ENCODE results near the gene ZNF580. TPM values are rescaled to one million over a fixed set of nuclear protein-coding genes. Genes with fewer than 3 reads are reported as not detected.

The ZNF580 gene
- total and polyA plus RNA-seq, 2 of the 13 experiments (the other 11 are each of a cell fraction or from before 2014, with no cell fraction given) = 4.4 to 6.0 TPM

DNA sequence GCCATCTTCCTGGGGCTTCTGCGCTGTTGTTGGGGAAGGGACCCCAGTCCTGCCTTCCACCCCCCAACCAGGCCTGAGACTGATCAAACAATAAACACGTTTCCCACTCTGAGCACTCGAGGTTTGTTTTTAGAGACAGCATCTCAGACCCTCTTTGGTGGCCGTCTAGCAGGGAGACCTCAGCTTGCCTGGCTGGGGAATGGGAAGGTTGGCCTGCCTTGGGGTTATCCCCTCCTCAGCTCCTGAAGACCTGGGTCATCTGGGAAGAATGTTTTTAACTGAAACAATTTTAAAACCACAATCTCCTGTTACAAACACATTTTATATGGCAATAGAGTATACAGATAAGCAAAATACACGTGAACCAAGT, 4.7 kb downstream of the ZNF580 start:
- H3K4me3 ChIP-seq (replicated peaks in 1 of 3; ENCODE audit: insufficient read depth in 1 of 3, low read depth in 2 of 3, low read length in 3 of 3) = peak overlapping the region in 2 of 3 experiments; percentile 92; a peak in 2 of 6 replicates
- H3K9ac ChIP-seq (ENCODE audit: insufficient read depth, low read depth, low read length) = peak overlapping the region; percentile 44; the same call in 1 of the 2 replicates
- H3K27ac ChIP-seq (ENCODE audit: extremely low read length, insufficient read depth, low read length) = no peak overlapping the region
- CTCF ChIA-PET (ENCODE audit: low intra/inter-chr PET ratio, low total read pairs) = interaction anchor here (1.1 kb wide), 1 partner anchor 8 kb away, joined by 3 read pairs; no protein-coding TSS in a partner anchor
- no peak for DNase-seq (ENCODE audit: low spot score)
- H3K36me3 ChIP-seq (replicated peaks in 1 of 2; ENCODE audit: control insufficient read depth in 1 of 2, insufficient read depth in 2 of 2, low read length in 2 of 2) = peaks cover 0 to 10% of the 10 kb centered on the region in 2 experiments; a peak in 2 of 5 replicates
- 89% methylated on average over 5 of the region's 5 CpGs for WGBS (ENCODE audit: low lambda C conversion rate)
- intact Hi-C loops (cut with micrococcal nuclease; ENCODE audit: unreplicated experiment) (no loop called here), in situ Hi-C loops (cut with HindIII; ENCODE audit: extremely low pct_ligation_motif_present, low pct_unique_long_range_greater_than_20kb) (no loop called here)
- H3K27me3 ChIP-seq (ENCODE audit: control insufficient read depth in 1 of 2, insufficient read depth in 2 of 2, low read length in 2 of 2) = no peaks in the 10 kb centered on the region; a peak in 1 of 5 replicates
- no peak overlapping the region for H2AFZ ChIP-seq (ENCODE audit: low read length)
- no peak for ATAC-seq
- POLR2A ChIA-PET = interaction anchor here (2.4 kb wide), 1 partner anchor 9 kb away, joined by 10 read pairs; the partner anchor contains the start of gene U2AF2
- TF ChIP-seq ZNF629 (CRISPR knock-in tag; conservative IDR thresholded peaks at IDR 0.05) (peak; percentile 84), ISL2 (CRISPR knock-in tag; IDR thresholded peaks at IDR 0.05) (no peak), KDM6A (CRISPR knock-in tag; IDR thresholded peaks at IDR 0.05; ENCODE audit: low read depth) (no peak), FOXC1 (CRISPR knock-in tag; IDR thresholded peaks at IDR 0.05; ENCODE audit: borderline replicate concordance) (no peak), ZNF354B (CRISPR knock-in tag; IDR thresholded peaks at IDR 0.05) (no peak), ZC3H13 (CRISPR knock-in tag; IDR thresholded peaks at IDR 0.05) (peak; percentile 70; the same call in 1 of the 2 replicates), RBAK (CRISPR knock-in tag; IDR thresholded peaks at IDR 0.05) (no peak), STAT5B (CRISPR knock-in tag; IDR thresholded peaks at IDR 0.05) (no peak), TAF1 (CRISPR knock-in tag; IDR thresholded peaks at IDR 0.05) (no peak)
- TF ChIP-seq, protein P1, sequence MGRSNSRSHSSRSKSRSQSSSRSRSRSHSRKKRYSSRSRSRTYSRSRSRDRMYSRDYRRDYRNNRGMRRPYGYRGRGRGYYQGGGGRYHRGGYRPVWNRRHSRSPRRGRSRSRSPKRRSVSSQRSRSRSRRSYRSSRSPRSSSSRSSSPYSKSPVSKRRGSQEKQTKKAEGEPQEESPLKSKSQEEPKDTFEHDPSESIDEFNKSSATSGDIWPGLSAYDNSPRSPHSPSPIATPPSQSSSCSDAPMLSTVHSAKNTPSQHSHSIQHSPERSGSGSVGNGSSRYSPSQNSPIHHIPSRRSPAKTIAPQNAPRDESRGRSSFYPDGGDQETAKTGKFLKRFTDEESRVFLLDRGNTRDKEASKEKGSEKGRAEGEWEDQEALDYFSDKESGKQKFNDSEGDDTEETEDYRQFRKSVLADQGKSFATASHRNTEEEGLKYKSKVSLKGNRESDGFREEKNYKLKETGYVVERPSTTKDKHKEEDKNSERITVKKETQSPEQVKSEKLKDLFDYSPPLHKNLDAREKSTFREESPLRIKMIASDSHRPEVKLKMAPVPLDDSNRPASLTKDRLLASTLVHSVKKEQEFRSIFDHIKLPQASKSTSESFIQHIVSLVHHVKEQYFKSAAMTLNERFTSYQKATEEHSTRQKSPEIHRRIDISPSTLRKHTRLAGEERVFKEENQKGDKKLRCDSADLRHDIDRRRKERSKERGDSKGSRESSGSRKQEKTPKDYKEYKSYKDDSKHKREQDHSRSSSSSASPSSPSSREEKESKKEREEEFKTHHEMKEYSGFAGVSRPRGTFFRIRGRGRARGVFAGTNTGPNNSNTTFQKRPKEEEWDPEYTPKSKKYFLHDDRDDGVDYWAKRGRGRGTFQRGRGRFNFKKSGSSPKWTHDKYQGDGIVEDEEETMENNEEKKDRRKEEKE (IDR thresholded peaks at IDR 0.05) = no peak
- peaks cover 52% of the 10 kb centered on the region for H3K4me1 ChIP-seq (ENCODE audit: insufficient read depth, low read length)
- H3K9me3 ChIP-seq (ENCODE audit: low read length) = no peaks in the 10 kb centered on the region
- peak overlapping the region; percentile 84; the same call in 1 of the 2 replicates for H3K4me2 ChIP-seq (ENCODE audit: low read depth, low read length)
- H4K20me1 ChIP-seq (ENCODE audit: insufficient read depth, low read length) = no peaks in the 10 kb centered on the region
- no peak for FAIRE-seq
- BruUV-seq (replicated peaks) = no TSS peak
- H3K79me2 ChIP-seq (ENCODE audit: insufficient read depth, low read length) = peaks cover 41% of the 10 kb centered on the region
